GM23338 (cell line): Measurements from ENCODE around the gene BMAL1. TPM values are rescaled to one million over a fixed set of nuclear protein-coding genes. Genes with fewer than 3 reads are reported as not detected.

Experiments
- ATAC-seq: fragments of 200-7000 bp; cut with Tn5 transposase; 3 replicates; pipeline ENCODE4 v1.9.1; 2020
- DNase-seq: peaks from one replicate; pipeline ENCODE4 v3.0.0-alpha.2; 2015; ENCODE audit warnings: low spot score
- H2AFZ ChIP-seq: fragments of 200-600 bp; sonication (generic); 2 replicates; pipeline ENCODE4 v1.8.0; 2016; ENCODE audit warnings: antibody characterized with exemption, mild to moderate bottlenecking, moderate library complexity
- H3F3A ChIP-seq: fragments of 200-600 bp; sonication (generic); replicated peaks from 2 replicates; pipeline ENCODE4 v1.8.0; 2017; ENCODE audit warnings: antibody characterized with exemption, mixed run types, low read depth
- H3K27ac ChIP-seq: fragments of 200-600 bp; sonication (generic); 2 replicates; pipeline ENCODE4 v1.6.1; 2016; ENCODE audit warnings: low read depth
- H3K27me3 ChIP-seq: fragments of 200-600 bp; sonication (generic); 2 replicates; pipeline ENCODE4 v1.8.0; 2016; ENCODE audit warnings: mild to moderate bottlenecking, mixed run types, moderate library complexity; ENCODE audit not compliant: insufficient read depth
- H3K36me3 ChIP-seq: fragments of 200-600 bp; sonication (generic); 2 replicates; pipeline ENCODE4 v1.8.0; 2016; ENCODE audit warnings: mild to moderate bottlenecking; ENCODE audit not compliant: insufficient read depth
- H3K4me1 ChIP-seq: fragments of 200-600 bp; sonication (generic); 2 replicates; pipeline ENCODE4 v1.8.0; 2016; ENCODE audit warnings: mild to moderate bottlenecking, moderate library complexity; ENCODE audit not compliant: insufficient read depth
- H3K4me2 ChIP-seq: fragments of 200-600 bp; sonication (generic); 2 replicates; pipeline ENCODE4 v1.7.1; 2017; ENCODE audit warnings: mixed run types
- H3K4me3 ChIP-seq: fragments of 200-600 bp; sonication (generic); 2 replicates; pipeline ENCODE4 v1.6.1; 2016; ENCODE audit warnings: mixed run types
- H3K79me2 ChIP-seq: fragments of 200-600 bp; sonication (generic); replicated peaks from 2 replicates; pipeline ENCODE4 v1.8.0; 2017; ENCODE audit warnings: mild to moderate bottlenecking; ENCODE audit not compliant: insufficient read depth
- H3K9me2 ChIP-seq: fragments of 200-600 bp; sonication (generic); 2 replicates; pipeline ENCODE4 v1.8.0; 2017; ENCODE audit not compliant: insufficient read depth
- H4K20me1 ChIP-seq: fragments of 200-600 bp; sonication (generic); replicated peaks from 2 replicates; pipeline ENCODE4 v1.8.0; 2017; ENCODE audit warnings: mild to moderate bottlenecking; ENCODE audit not compliant: insufficient read depth
- H3K27ac Mint-ChIP-seq: 2 replicates; pipeline ENCODE4 v1.8.0; 2020; ENCODE audit warnings: inconsistent platforms, mild to moderate bottlenecking, moderate library complexity, mixed read lengths
- H3K27me3 Mint-ChIP-seq: 3 replicates; pipeline ENCODE4 v1.8.0; 2022; ENCODE audit warnings: low read depth, mild to moderate bottlenecking, moderate library complexity, mixed read lengths, inconsistent platforms; ENCODE audit not compliant: insufficient read depth, poor library complexity
- H3K36me3 Mint-ChIP-seq: 3 replicates; pipeline ENCODE4 v1.8.0; 2021; ENCODE audit warnings: low read depth, mild to moderate bottlenecking, inconsistent platforms, moderate library complexity, mixed read lengths
- H3K4me1 Mint-ChIP-seq: 3 replicates; pipeline ENCODE4 v1.8.0; 2020; ENCODE audit warnings: mild to moderate bottlenecking, inconsistent platforms, mixed read lengths
- H3K4me3 Mint-ChIP-seq: 3 replicates; pipeline ENCODE4 v1.8.0; 2021; ENCODE audit warnings: moderate library complexity, mild to moderate bottlenecking, inconsistent platforms, mixed read lengths
- H3K9me3 Mint-ChIP-seq: 3 replicates; pipeline ENCODE4 v1.8.0; 2020; ENCODE audit warnings: moderate library complexity, mild to moderate bottlenecking, inconsistent platforms, mixed read lengths
- CREB1 ChIP-seq: fragments of 250-450 bp; sonication (Bioruptor Pico); IDR thresholded peaks from 2 replicates; pipeline ENCODE4 v1.5.0; 2020; ENCODE audit warnings: low read depth, mild to moderate bottlenecking, moderate library complexity
- CTCF ChIP-seq, 2 experiments: fragments of 200-600 bp in 1 of 2; sonication (generic) in 1 of 2; conservative IDR thresholded peaks; 2 replicates each; pipeline versions ENCODE4 v1.5.1 to v1.6.1; 2016 to 2017; ENCODE audit warnings: antibody characterized with exemption in 2 of 2, low read depth in 2 of 2, mild to moderate bottlenecking in 2 of 2, moderate library complexity in 1 of 2
- ETS1 ChIP-seq: IDR thresholded peaks from 2 replicates; pipeline ENCODE4 v1.6.1; 2016; ENCODE audit warnings: antibody characterized with exemption
- EZH2 ChIP-seq: fragments of 200-600 bp; sonication (generic); IDR thresholded peaks from one replicate; pipeline ENCODE4 v1.8.0; 2017; ENCODE audit warnings: antibody characterized with exemption, mild to moderate bottlenecking, low read depth; ENCODE audit not compliant: unreplicated experiment
- JUNB ChIP-seq: IDR thresholded peaks from one replicate; pipeline ENCODE4 v1.6.1; 2016; ENCODE audit warnings: antibody characterized with exemption; ENCODE audit not compliant: unreplicated experiment
- NANOG ChIP-seq: IDR thresholded peaks from 2 replicates; pipeline ENCODE4 v1.6.1; 2016; ENCODE audit warnings: antibody characterized with exemption, borderline replicate concordance
- REST ChIP-seq: IDR thresholded peaks from one replicate; pipeline ENCODE4 v1.6.1; 2018; ENCODE audit warnings: antibody characterized with exemption; ENCODE audit not compliant: unreplicated experiment
- ZNF331 ChIP-seq: fragments of 250-450 bp; sonication (Bioruptor Pico); IDR thresholded peaks from 2 replicates; pipeline ENCODE4 v1.5.0; 2020; ENCODE audit warnings: low read depth, mild to moderate bottlenecking, moderate library complexity
- ZNF462 ChIP-seq: fragments of 250-450 bp; sonication (Bioruptor Pico); IDR thresholded peaks from 2 replicates; pipeline ENCODE4 v1.5.0; 2020; ENCODE audit warnings: mild to moderate bottlenecking, moderate library complexity
- polyA plus RNA-seq: library from polyadenylated mRNA; unstranded; fragments of >200 nt; fragmentation: Nextera tagmentation; extraction: Ambion mirVana; gene quantifications from 2 replicates; pipeline ENCODE4 v1.2.1, GENCODE V29; 2016
- total RNA-seq: library from RNA; depleted of rRNA; stranded (reverse); fragments of >200 nt; shearing (Covaris generic); gene quantifications from 2 replicates; pipeline ENCODE4 v1.2.3, GENCODE V29; 2014

BMAL1 gene
- total and polyA plus RNA-seq, 2 experiments from 2014 or later = 5.1 to 7.2 TPM

- H3K4me1 ChIP-seq = no peaks in the 10 kb centered on the region
- no peak overlapping the region for H3K27ac ChIP-seq
- H3K4me3 Mint-ChIP-seq = no peak overlapping the region
- no peaks in the 10 kb centered on the region for H3F3A ChIP-seq
- no peak for TF ChIP-seq ZNF331 (CRISPR knock-in tag)
- no peak for TF ChIP-seq EZH2
- TF ChIP-seq ETS1 = no peak
- no peak for TF ChIP-seq CTCF (conservative IDR thresholded peaks at IDR 0.05; ENCODE audit: low read depth in 2 of 2)
- no peak for TF ChIP-seq JUNB
- TF ChIP-seq NANOG = no peak
- TF ChIP-seq ZNF462 (CRISPR knock-in tag) = no peak
- no peak for TF ChIP-seq CREB1
- TF ChIP-seq REST = no peak
- no peak for ATAC-seq
- no peaks in the 10 kb centered on the region for H4K20me1 ChIP-seq
- no peak overlapping the region for H3K4me3 ChIP-seq
- H3K27ac Mint-ChIP-seq = no peak overlapping the region
- H3K9me3 Mint-ChIP-seq = no peaks in the 10 kb centered on the region
- peaks cover 3% of the 10 kb centered on the region for H3K27me3 Mint-ChIP-seq
- H3K36me3 Mint-ChIP-seq = no peaks in the 10 kb centered on the region
- H3K4me1 Mint-ChIP-seq = no peaks in the 10 kb centered on the region
- no peaks in the 10 kb centered on the region for H3K36me3 ChIP-seq
- H3K4me2 ChIP-seq = no peak overlapping the region
- no peaks in the 10 kb centered on the region for H3K79me2 ChIP-seq
- no peak for DNase-seq
- H2AFZ ChIP-seq = no peak overlapping the region
- no peaks in the 10 kb centered on the region for H3K27me3 ChIP-seq
- H3K9me2 ChIP-seq = 0 out of 2 replicates have a peak, but pooled peaks cover 5% of the 10 kb centered on the region
Measured at GRCh38 chr11:13251966-13252365, 25.6 kb upstream of the BMAL1 start.
